Hepatocyte (in vitro differentiated cells): ENCODE data around the gene SLF1.

Experiments used
- CTCF ChIP-seq: fragments of 200-600 bp; sonication (generic); IDR thresholded peaks from 2 replicates; pipeline ENCODE4 v1.5.1; 2016; ENCODE audit warnings: antibody characterized with exemption, mild to moderate bottlenecking; ENCODE audit not compliant: poor library complexity
- EZH2 ChIP-seq: fragments of 200-600 bp; sonication (generic); IDR thresholded peaks from 2 replicates; pipeline ENCODE4 v1.6.1; 2016; ENCODE audit warnings: antibody characterized with exemption, mild to moderate bottlenecking, borderline replicate concordance
- EZH2phosphoT487 ChIP-seq: fragments of 200-600 bp; sonication (generic); IDR thresholded peaks from one replicate; pipeline ENCODE4 v1.6.1; 2018; ENCODE audit warnings: antibody characterized with exemption, mild to moderate bottlenecking, low read depth, moderate library complexity; ENCODE audit not compliant: unreplicated experiment, severe bottlenecking

- TF ChIP-seq CTCF, result no peak
- TF ChIP-seq EZH2, result no peak
- TF ChIP-seq EZH2phosphoT487, result no peak
Observed at GRCh38 chr5:94675965-94676618, 57.6 kb downstream of the SLF1 start.
